Measurements from ENCODE around the gene NOTCH1.

DNA sequence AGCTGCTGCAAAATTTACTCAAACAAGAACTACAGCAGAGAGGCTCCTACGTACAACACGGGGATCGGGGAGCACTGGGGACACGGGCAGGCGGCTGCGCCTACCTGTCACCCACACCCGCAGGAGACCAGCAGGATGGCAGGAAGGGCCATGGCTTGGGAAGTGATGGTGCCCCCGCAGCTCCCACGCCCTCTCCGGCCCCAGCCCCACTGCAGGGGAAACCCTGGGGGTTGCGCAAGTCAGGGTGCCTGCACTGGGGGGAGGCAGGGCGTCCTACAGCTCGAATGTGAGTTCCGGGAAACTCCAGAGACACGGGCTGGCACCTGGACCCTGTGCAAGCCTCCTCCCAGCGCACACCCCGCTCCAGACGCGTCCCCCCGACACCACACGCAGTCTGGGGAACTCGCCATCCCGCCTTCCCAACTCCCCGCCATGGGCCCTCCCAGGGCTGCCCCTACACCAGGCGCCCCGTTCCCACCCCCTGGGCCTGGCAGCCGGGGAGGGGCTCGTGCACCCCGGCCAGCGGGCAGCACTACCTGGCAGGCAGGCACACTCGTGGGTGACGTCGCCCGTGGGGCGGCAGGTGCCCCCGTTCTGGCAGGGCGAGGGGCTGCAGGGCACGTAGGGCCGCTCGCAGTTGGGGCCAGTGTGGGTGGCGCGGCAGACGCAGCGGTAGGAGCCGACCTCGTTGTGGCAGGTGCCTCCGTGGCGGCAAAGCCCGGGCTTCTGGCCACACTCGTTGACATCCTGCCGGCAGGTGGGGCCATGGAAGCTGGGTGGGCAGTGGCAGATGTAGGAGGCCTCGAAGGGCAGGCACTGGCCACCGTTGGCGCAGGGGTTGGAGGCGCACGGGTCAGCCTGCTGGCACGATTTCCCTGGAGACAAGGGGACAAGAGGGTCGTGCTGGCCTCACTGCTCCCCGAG is 23.3 kb downstream of the NOTCH1 start:
- TF ChIP-seq, protein P1, sequence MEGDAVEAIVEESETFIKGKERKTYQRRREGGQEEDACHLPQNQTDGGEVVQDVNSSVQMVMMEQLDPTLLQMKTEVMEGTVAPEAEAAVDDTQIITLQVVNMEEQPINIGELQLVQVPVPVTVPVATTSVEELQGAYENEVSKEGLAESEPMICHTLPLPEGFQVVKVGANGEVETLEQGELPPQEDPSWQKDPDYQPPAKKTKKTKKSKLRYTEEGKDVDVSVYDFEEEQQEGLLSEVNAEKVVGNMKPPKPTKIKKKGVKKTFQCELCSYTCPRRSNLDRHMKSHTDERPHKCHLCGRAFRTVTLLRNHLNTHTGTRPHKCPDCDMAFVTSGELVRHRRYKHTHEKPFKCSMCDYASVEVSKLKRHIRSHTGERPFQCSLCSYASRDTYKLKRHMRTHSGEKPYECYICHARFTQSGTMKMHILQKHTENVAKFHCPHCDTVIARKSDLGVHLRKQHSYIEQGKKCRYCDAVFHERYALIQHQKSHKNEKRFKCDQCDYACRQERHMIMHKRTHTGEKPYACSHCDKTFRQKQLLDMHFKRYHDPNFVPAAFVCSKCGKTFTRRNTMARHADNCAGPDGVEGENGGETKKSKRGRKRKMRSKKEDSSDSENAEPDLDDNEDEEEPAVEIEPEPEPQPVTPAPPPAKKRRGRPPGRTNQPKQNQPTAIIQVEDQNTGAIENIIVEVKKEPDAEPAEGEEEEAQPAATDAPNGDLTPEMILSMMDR (IDR thresholded peaks at IDR 0.05): no peak
- TF ChIP-seq POLR2A (IDR thresholded peaks at IDR 0.05): no peak

Data from thyroid gland (tissue), 4 donors.